GOT3 (cell line): ENCODE measurements around the gene GALNT7.

Source experiments
- DNase-seq: peaks from one replicate; lab custom pipeline; 2025; ENCODE audit warnings: mixed read lengths; lab: John Stamatoyannopoulos, UW

GALNT7 gene

DNA sequence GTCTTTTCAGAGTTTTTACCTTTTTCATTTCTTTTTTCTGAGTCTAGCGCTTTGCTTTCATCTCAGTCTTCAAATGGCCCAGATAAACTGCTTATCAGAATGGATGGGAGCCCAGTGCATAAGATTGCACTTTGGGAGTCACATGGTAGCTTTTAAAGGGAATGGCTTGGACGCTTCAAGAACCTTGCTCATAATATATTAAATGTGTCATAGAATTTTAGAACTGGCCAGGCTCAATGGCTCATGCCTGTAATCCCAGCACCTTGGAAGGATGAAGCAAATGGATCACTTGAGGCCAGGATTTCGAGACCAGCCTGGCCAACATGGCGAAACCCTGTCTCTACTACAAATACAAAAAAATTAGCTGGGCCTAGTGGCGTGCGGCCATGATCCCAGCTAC is 97.1 kb downstream of the GALNT7 start:
- DNase-seq = no peak

DNA sequence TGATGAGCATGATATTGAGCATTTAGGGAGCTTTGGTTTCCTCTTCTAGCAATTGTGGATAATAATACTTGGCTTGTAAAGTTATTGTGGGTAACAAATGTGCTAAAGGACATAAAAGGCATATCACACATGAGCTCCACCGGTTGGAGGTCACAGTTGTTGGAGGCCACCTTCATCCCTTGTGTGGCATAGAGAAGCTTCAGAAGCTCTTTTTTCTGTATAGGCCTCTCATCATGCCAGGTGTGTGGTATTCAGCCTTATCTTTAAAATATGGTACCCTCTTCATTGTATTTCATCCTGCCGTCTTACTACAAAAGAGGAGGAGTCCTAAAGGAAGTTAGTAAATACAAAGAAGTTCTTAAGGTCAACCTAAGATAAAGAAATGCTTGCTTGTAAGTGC is 99.1 kb downstream of the GALNT7 start:
- no peak for DNase-seq

DNA sequence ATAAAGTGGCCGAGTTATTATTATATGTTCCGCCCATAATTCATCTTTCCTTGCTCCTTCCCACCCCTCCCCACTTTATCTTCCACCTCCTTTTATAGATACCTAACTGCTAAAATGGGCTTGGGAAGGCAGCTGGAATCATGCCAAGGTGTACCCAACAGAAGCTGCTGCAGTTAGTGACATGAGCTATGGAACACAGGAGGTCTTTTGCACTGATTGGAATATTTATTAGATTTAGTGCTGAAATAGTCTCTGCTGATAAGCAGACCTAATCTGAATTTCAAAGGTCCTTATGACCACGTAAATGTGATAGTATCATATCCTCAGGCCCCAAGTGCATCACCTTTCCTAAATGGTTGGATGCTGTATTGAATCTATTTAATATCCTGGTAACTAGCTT is 100.7 kb downstream of the GALNT7 start:
- no peak for DNase-seq

DNA sequence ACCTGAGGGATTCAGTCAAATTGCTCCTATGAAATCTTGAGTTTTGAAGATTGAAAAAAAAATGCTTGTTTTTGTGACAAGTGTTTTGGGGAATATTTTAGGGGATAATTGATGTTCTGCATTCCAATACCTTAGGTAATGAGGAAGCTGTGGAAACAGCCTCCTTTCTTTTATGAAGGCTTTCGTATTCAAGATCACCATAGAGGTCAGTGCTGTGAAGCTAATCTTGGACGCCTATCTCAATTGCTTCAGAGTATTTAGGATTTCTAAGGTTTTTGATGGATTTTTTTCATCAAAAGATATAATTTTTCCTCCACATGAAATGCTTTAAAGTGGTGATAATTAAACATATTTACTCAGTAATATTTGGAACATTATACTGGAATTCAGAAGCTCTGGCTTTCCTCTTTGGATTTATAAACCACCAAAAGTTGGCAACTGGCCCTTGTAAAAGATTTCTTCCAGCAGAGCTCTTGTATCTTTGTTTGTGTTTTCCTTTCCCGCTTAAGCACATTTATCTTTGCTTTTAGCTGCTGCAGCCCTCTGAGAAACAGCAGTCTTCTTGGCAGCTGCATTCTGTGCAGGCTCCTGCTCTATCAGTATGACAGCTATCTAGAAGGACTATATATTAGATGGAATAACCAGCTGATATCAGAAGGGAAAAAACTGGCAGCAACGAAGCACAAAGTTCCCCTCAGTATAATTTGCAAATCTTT is 101.9 kb downstream of the GALNT7 start:
- no peak for DNase-seq

DNA sequence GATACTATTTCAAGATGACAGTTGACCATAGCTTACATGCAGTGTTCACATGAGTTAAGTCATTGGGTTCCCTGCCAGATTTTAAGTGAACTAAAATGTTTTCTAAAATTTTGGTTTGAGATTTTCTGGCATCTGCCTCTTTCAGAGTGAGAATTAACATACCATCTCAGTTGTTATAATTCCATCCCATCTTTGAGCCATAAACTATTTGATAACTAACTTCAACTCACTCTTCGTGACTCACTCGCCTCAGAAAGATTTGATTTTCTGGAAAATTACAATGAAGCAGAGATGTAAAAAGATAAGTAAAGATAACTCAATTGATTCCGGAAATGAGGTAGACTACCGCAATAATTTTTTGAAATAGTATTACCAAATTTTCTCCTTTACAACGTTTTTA is 103.7 kb downstream of the GALNT7 start:
- DNase-seq = no peak

DNA sequence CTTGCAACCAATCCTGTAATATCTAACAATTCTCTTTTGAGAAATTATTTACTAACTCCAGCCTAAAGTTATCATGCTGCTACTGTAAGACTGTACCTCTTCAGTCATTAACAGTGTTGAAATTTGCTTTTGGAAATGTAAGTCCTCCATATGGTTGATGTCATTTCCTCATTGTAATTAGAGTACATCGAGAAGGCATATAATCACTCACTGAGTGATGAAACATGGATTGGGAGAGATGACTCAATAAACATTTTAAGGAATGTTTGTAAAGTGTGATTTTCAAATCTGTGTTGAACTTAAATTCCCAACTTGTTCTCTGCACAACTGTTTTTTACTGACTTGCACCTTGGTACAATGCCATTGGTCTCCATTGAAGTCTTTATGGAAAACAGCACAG is 104.4 kb downstream of the GALNT7 start:
- no peak for DNase-seq

DNA sequence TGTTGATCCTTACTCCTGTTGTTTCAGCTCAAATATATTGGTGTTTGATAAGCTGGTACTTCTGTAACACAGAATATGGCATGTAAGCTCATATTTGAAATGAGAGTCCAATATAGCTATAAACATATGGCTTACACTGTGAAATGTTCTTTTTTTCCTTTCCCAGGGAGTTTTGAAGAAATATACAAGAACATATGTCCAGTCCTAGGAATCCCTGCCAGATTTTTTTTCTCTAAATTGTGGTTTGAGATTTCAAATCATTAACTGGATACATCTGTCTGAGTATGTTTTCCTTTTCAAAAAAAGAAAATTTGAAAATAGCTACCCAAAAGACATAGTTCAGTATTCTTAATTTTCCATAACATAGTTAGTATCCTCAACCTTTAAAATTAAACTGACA is 105.3 kb downstream of the GALNT7 start:
- DNase-seq = no peak

DNA sequence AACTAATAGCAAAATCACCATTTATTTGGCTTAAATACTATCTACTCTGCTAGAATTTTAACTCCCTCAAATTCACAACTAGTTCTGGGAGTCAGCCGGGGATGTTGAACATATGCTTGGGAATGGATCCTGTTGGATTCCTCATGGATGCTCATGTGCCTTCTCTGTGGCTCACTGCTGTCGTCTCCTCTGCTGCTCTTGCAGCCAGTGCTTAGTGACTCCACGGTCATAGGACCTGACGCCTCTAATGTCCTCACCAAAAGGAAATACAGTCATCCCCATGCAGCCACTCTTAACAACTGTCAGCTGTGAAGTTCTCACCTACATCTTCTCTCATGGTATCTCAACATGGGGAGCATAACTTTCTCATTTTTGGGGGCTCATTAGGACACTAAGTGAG is 106.1 kb downstream of the GALNT7 start:
- DNase-seq = no peak

DNA sequence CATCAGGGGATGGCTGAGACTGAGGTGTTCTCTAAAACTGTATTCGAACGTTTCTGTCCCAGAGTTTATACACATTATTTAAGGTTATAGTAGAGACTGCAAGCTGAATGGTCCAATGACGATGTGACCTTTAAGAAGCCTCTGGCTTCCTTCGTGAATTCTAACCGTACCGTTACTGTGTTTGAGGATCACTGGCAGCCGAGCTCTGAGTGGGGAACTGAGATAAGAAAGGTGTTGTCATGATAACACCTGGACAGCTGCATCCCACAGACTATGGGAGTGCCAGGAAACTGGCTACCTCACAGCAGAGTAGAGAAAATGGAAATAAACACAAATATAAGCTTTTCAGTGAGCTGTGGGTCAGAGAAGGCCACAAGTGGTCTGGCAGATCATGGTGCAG is 106.5 kb downstream of the GALNT7 start:
- DNase-seq = no peak

DNA sequence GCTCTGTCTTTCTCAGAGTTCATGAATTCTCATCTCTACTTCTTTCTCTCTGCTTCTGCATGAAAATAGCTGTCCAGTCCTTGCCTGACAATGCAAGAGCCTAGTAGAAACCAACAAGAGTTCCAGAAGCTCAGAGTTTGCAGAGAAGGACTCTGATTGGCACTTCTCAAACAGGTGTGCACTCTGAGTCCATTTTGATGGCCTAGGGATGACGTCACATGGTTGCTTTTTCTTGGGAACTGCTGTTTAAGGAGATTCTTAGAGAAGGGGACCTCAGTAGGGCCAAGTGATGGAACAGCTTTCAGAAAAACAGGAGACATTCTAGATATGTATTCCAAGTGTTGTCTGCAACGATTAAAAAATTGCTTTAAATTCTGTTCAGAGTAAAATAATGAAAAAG is 108.7 kb downstream of the GALNT7 start:
- DNase-seq = no peak

DNA sequence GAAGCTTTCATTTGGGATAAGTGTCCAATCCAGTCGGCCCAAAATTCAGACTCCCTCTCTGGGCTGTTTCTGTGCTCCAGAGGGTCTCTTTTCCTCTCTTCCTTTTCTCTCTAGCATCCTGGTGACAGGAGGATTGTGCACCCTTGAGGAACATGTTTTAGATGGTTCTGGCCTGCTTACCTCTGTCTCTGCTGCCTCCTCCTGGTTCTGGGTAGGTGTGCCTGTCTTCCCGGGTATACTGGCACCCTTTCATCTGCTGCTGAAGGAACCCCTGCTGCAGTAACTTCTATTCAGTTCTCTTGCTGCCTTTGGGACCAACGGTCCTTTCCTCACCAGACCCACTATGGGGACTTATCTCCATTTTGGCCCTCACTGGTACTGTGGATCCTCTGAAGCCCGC is 112.4 kb downstream of the GALNT7 start:
- DNase-seq = no peak

DNA sequence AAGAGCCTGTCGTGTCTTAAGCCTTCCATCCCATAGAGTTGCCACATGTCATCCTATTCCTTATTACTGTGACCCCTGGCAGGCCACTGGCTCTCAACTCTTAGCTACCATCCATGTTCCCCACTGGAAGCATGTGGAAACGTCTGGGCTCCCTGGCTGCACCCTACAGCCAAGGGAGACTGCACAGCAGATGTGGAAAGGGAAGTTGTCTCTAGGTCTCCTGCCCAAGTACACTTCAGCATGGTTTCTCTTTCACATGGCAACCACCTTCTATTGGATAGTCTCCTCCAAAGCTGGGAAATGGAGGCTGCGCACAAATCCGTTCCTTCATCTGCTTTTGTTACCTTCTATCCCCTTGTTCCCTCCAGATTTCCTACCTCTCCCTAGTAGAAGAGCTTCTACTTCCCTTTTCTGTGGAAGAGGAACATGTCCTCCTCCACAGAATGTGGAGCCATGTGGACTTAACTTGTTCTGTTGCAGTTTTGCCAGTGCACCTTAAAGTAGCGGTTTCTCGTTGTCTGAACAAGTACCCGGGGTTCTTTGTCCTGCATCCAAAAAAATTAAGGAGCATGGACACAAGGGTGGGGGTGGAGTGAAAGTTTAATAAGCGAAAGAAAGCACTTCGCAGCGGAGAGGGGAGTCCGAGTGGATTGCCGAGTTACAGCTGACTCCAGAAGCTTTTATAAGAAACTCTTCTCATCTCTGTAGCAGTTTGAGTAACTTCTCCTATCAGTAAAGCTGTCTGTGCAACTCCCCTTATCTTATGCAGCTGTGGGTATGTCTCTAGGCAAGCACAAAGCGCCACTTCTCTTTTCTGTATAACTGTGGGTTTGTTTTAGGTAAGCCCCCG is 113.0 kb downstream of the GALNT7 start:
- DNase-seq = no peak

DNA sequence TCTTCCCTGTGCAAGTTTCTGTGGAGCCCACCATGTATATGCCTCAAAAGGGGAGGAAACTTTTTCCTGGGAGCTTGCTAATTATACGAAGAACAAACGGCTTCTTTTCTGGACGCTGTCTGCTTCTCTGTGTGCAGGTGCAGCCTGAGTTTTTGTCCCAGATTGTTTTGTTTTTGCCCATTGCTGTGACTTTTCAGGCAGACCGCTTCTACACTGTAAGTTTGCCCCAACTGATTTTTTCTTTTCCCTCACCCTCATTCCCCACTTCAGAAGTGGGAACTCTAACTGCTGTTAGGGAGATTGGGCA is 113.6 kb downstream of the GALNT7 start:
- no peak for DNase-seq

DNA sequence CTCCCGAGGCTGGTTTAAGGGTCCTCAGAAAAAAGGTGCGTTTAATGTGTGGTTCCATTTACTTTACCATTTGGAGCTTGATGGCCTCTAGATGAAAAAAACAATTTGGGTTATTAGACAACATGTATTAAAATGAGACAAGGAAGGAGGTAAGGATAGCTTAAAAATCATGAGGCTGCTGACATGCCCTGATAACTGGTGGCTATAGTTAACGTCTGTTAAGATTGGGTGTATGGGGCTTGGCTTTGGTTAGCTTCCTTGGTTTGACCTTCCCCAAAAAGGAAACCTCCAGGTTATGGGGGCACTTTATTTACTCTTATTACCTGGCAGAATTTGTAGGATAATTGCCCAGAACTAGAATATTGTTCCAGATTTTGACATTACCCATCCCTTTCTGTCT is 114.0 kb downstream of the GALNT7 start:
- no peak for DNase-seq

DNA sequence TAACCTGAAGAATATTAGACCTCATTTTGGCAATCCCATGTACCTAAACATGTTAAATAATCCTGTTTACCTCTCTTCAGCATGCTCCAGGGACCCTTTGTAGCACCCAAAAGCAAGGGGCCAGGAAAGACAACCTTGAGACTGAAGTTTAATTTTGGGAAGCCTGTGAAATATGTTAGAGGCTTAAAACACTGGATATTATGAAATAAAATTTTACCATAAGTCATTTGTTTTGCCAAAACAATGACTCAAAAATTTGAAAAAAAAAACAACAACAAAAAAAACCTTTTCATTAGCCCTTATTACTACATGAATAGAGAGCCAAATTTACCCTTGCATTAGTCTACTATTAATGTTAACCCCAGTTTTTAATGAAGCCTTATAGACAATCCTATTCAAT is 115.9 kb downstream of the GALNT7 start:
- DNase-seq = no peak

DNA sequence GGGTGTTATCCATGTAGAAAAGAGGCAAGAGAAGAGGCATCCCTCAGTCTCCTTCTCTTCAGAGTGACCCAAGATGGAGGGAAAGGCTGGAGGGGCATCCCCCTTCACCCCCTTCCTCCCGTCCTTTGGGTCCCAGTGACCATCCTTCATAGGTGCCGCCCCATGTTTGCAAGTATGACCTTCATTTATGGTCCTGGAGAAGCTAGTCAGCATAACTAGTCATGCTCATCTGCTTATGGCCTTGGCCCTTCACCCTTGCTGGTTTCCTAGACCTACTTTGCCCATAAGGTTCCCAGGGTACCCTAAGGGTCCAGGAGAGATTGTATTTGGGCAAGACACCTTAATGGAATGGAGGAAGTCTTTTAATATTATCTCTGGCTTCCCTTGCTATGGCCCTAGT is 118.9 kb downstream of the GALNT7 start:
- DNase-seq = no peak

DNA sequence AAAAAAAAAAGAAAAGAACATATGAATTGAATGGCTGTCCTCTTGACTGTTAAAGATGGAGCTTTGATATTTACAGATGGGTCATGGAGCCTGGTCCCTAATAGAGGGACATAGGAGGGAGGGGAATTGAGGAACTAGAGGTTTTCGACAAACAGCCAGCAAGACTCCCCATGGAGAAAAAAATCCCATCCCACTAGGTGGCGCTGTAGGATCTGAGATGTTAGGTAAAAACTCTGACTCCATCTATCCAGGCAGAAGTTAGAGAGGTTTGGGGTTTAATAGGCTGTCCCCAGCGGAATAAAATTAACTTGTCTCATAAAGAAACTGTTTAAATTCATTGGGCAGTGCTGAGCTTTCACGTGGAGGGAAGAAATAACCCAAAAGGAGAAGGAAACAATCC is 119.7 kb downstream of the GALNT7 start:
- no peak for DNase-seq

DNA sequence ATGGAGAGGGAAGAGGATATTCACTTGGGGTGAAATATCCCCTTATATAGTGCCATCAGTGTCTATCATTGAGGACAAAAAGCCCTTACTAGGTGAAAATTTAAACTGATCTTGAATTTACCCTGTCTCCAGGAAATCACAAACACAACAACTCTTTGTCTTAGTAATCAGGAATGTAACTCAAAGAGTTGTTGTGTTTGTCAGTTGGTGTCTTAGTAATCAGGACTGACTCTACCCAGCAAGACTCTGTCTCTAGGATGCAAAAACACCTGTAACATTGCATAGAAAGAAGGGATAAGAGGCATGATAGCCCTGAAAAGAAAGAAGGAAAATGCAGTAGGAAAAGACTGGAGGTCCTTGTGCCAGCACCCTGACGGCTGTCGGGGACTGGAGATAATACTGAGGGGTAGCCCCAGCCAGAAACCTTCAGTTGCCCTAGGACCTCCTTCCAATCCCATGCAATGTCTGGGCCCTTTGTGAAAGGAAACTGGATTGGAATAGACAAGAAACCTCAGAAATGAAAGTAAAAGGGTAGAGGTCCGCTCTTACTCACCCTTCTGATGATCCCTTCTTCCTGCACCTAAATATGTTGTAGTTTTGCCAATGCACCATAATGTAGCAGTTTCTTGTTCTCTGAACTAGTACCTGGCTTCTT is 120.2 kb downstream of the GALNT7 start:
- DNase-seq = no peak

DNA sequence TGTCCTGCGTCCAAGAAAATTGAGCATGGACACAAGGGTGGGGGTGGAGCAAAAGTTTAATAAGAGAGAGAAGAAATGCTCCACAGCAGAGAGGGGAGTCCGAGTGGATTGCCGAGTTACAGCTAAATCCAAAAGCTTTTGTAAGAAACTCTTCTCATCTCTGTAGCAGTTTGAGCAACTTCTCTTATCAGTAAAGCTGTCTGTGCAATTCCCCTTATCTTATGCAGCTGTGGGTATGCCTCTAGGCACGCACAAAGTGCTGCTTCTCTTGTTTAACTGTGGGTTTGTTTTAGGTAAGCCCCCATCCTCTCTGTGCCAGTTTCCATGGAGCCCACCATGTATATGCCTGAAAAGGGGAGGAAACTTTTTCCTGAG is 120.7 kb downstream of the GALNT7 start:
- DNase-seq = no peak

DNA sequence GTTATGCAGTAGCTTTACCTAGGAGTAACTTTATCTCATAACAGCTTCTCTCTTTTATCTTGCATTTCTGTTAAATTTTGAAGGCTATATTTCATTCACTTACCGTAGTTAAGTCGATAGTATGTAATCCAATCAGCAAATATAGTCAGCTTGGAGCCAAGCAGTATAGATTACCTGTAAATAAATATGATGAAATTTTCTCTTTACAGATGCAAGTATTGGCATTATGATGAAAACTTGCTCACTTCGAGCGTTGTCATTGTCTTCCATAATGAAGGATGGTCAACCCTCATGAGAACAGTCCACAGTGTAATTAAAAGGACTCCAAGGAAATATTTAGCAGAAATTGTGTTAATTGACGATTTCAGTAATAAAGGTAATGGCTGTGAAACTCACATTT is 123.3 kb downstream of the GALNT7 start:
- DNase-seq = no peak

DNA sequence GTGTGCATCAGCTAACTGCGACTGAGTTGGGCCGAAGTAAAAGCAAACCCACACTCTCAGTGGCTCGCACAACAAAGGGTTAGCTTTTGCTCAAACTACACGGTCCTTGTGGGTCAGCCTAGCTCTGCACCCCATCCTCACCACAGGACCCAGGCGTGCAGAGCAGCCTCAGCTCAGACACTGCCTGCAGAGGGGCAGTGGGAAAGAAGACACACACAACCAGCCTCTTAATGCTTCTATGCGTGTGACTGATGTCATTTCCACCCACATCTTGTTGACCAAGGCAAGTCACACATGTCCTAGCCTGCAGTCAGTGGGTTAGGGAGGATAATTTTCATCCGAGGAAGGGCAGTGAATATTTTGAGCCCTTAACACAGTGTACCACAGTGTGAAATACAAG is 125.1 kb downstream of the GALNT7 start:
- DNase-seq = no peak

DNA sequence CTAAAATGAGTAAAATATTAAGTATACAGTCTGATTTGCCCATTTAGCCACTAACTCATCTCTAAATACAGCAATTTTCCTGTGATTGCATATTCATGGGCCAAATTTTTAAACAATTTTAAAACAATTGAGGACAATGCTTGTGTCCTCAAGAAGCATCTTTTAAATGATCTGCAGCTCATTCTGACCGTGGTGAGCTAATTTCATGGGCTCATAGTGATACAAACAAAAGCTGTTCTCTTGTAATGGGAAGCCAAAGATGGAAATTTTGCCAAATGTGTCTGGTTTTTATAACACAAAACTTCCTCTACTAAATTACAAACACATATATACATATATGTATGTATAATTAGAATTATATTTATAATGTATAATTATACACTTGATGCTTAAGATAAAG is 125.8 kb downstream of the GALNT7 start:
- no peak for DNase-seq

DNA sequence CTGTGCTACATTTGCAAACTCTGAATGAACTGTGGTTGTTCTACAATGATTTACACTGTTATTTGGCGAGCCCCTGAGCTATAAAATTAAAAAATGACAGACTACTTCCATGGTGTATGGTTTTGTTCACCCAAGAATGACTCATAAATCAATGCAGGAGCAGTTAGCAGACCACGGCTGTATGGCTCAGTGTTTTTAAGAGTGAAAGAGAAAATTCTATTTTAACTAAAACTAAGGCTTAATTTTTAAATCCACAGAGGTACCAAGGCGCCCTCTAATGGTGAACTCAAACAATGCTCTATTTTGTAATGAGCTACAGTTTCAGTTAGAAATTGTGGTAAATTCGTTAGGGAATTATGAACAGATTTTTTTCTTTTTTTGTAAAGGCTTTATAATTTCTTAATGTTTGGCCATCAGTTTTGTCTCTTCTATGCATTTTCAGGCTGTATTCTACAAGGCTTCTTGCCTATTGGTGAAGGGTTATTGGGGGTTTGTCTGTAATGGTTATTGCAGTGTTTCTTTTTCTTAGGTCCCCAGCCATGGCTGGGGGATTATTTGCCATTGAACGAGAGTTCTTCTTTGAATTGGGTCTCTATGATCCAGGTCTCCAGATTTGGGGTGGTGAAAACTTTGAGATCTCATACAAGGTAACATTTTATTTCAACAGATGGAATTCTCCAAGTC is 133.0 kb downstream of the GALNT7 start:
- DNase-seq = no peak
